HUDEP-2 (cell line): ENCODE measurements around the gene HS6ST3.

Experiments
- DNase-seq, 76 experiments: peaks; one replicate each; lab custom pipeline; 2025; ENCODE audit not compliant: unreplicated experiment in 76 of 76; lab: John Stamatoyannopoulos, UW

The HS6ST3 gene

GRCh38 chr13:96696389-96696900 lies 606.5 kb downstream of the HS6ST3 start:
- DNase-seq, result no peak

- no peak for DNase-seq
Observed at GRCh38 chr13:96700657-96701056, 610.8 kb downstream of the HS6ST3 start.

GRCh38 chr13:96707146-96707545 lies 617.2 kb downstream of the HS6ST3 start:
- no peak for DNase-seq

GRCh38 chr13:96710166-96710862 lies 620.4 kb downstream of the HS6ST3 start:
- no peak for DNase-seq

GRCh38 chr13:96720446-96720845 lies 630.5 kb downstream of the HS6ST3 start:
- no peak for DNase-seq

GRCh38 chr13:96726651-96727050 lies 636.7 kb downstream of the HS6ST3 start:
- DNase-seq, result no peak

- DNase-seq, result no peak
Observed at GRCh38 chr13:96728463-96728862, 638.6 kb downstream of the HS6ST3 start.

- no peak for DNase-seq
Observed at GRCh38 chr13:96730676-96731075, 640.8 kb downstream of the HS6ST3 start.

- no peak for DNase-seq
Observed at GRCh38 chr13:96734499-96734898, 644.6 kb downstream of the HS6ST3 start.

- no peak for DNase-seq
Observed at GRCh38 chr13:96741779-96742178, 651.9 kb downstream of the HS6ST3 start.

GRCh38 chr13:96743296-96744089 lies 653.6 kb downstream of the HS6ST3 start:
- DNase-seq, result no peak

- DNase-seq, result no peak
Observed at GRCh38 chr13:96744367-96745331, 654.7 kb downstream of the HS6ST3 start.

GRCh38 chr13:96746886-96747285 lies 657.0 kb downstream of the HS6ST3 start:
- no peak for DNase-seq

GRCh38 chr13:96749825-96750224 lies 659.9 kb downstream of the HS6ST3 start:
- DNase-seq, result no peak

GRCh38 chr13:96751089-96751488 lies 661.2 kb downstream of the HS6ST3 start:
- no peak for DNase-seq

GRCh38 chr13:96762876-96763275 lies 673.0 kb downstream of the HS6ST3 start:
- no peak for DNase-seq

- no peak for DNase-seq
Observed at GRCh38 chr13:96766306-96766705, 676.4 kb downstream of the HS6ST3 start.

- DNase-seq, result no peak
Observed at GRCh38 chr13:96768524-96768923, 678.6 kb downstream of the HS6ST3 start.

- DNase-seq, result no peak
Observed at GRCh38 chr13:96769874-96770273, 680.0 kb downstream of the HS6ST3 start.

GRCh38 chr13:96771486-96772367 lies 681.8 kb downstream of the HS6ST3 start:
- DNase-seq, result no peak
